Measurements from ENCODE around the gene PIK3CB.

- no peak for TF ChIP-seq CTCF (IDR thresholded peaks at IDR 0.05; ENCODE audit: poor library complexity)
- no peak for TF ChIP-seq EZH2 (IDR thresholded peaks at IDR 0.05; ENCODE audit: borderline replicate concordance)
- TF ChIP-seq EZH2phosphoT487 (IDR thresholded peaks at IDR 0.05; ENCODE audit: low read depth, severe bottlenecking, unreplicated experiment) = no peak
These were observed 144.7 kb downstream of the PIK3CB start for GRCh38 chr3:138690036-138690435.

All from hepatocyte (in vitro differentiated cells).